Activated naive CD8-positive, alpha-beta T cell treated with anti-CD3 and anti-CD28 coated beads, Interleukin-2, amount 10 ng/mL, durations not matched to agents 7 days and 5 days (primary cell): ENCODE measurements around the gene CCDC92. TPM values are rescaled to one million over a fixed set of nuclear protein-coding genes. Genes with fewer than 3 reads are reported as not detected.

Experiments
- total RNA-seq, 2 experiments: library from RNA; stranded (reverse); gene quantifications; one replicate each; pipeline ENCODE4 v1.2.3, GENCODE V29; 2021

CCDC92 gene
- total RNA-seq, 2 experiments from 2014 or later: 25.4 to 26.4 TPM

Other genes starting within 250 kb of the CCDC92 start
- under 1 TPM; 0.28 to 0.34 TPM for gene DNAH10, start 210.5 kb downstream of the CCDC92 start, total RNA-seq
- 10 to 100 TPM; 45.9 to 50.4 TPM for gene ZNF664, start 384 bp upstream of the CCDC92 start, total RNA-seq